ENCODE measurements around the gene ANAPC4. TPM values are rescaled to one million over a fixed set of nuclear protein-coding genes. Genes with fewer than 3 reads are reported as not detected.

Gene ANAPC4
- total and polyA plus RNA-seq, 2 donors (not counting 3 experiments of a cell fraction or from before 2014, with no cell fraction given), result 7.6 to 32.1 TPM

DNA sequence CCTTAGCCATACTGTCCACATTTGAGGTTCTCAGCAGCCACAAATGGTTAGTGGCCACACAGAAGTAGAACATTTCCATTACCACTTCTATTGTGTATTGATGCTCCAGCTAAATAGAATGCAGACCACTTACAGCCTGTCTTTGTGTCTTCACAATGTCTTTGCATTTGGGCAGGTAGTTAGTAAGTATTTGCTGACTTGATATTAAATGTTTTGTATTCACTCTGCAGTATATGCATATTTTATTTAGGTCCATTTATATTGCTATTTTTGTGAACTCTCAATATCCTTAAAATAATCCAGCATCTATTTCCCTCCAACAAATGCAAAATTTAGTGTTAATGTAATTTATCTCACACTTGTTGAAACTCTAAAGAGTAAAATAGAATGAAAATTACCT lies 26.6 kb downstream of the ANAPC4 start:
- TF ChIP-seq MYC (IDR thresholded peaks at IDR 0.05; ENCODE audit: low read depth, low read length) (no peak), POLR2AphosphoS5 (IDR thresholded peaks at IDR 0.05; ENCODE audit: insufficient read depth, low read depth, low read length) (no peak), JUN (IDR thresholded peaks at IDR 0.05; ENCODE audit: borderline replicate concordance, insufficient read depth, insufficient read length, low read depth) (no peak), FOS (IDR thresholded peaks at IDR 0.05; ENCODE audit: borderline replicate concordance, insufficient read depth, low read length) (no peak), GATA2 (IDR thresholded peaks at IDR 0.05; ENCODE audit: insufficient read depth, insufficient read length, low read depth, low read length) (no peak), POLR2A (IDR thresholded peaks at IDR 0.05; ENCODE audit: low read depth, low read length) (no peak), EZH2 (IDR thresholded peaks at IDR 0.05; ENCODE audit: borderline replicate concordance, low read depth, low read length, severe bottlenecking) (no peak)
- TF ChIP-seq, protein P1, sequence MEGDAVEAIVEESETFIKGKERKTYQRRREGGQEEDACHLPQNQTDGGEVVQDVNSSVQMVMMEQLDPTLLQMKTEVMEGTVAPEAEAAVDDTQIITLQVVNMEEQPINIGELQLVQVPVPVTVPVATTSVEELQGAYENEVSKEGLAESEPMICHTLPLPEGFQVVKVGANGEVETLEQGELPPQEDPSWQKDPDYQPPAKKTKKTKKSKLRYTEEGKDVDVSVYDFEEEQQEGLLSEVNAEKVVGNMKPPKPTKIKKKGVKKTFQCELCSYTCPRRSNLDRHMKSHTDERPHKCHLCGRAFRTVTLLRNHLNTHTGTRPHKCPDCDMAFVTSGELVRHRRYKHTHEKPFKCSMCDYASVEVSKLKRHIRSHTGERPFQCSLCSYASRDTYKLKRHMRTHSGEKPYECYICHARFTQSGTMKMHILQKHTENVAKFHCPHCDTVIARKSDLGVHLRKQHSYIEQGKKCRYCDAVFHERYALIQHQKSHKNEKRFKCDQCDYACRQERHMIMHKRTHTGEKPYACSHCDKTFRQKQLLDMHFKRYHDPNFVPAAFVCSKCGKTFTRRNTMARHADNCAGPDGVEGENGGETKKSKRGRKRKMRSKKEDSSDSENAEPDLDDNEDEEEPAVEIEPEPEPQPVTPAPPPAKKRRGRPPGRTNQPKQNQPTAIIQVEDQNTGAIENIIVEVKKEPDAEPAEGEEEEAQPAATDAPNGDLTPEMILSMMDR (IDR thresholded peaks at IDR 0.05; ENCODE audit: extremely low read depth in 1 of 2, insufficient read depth in 1 of 2, low read depth in 1 of 2, low read length in 2 of 2), result no peak
- TF ChIP-seq, protein P2, sequence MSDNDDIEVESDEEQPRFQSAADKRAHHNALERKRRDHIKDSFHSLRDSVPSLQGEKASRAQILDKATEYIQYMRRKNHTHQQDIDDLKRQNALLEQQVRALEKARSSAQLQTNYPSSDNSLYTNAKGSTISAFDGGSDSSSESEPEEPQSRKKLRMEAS (IDR thresholded peaks at IDR 0.05; ENCODE audit: insufficient read depth, insufficient read length), result no peak
- Histone ChIP-seq H3K27me3 (ENCODE audit: control insufficient read depth in 2 of 2, insufficient read depth in 2 of 2, low read length in 2 of 2) (no peaks in the 10 kb centered on the region), H3K27ac (ENCODE audit: insufficient read depth, low read depth, low read length) (no peak overlapping the region), H3K4me1 (ENCODE audit: control insufficient read depth, extremely low read depth, insufficient read depth, low read length) (no peaks in the 10 kb centered on the region), H3K9me3 (replicated peaks; ENCODE audit: control insufficient read depth, insufficient read depth, low read length) (no peaks in the 10 kb centered on the region), H3K4me3 (replicated peaks in 1 of 3; ENCODE audit: insufficient read depth in 1 of 3, low read depth in 1 of 3, low read length in 3 of 3) (no peak overlapping the region), H3K4me2 (ENCODE audit: insufficient read depth, low read length) (no peak overlapping the region), H3K79me2 (ENCODE audit: control insufficient read depth, insufficient read depth, low read length) (no peaks in the 10 kb centered on the region), H4K20me1 (replicated peaks; ENCODE audit: control insufficient read depth, extremely low read depth, insufficient read depth, low read length) (no peaks in the 10 kb centered on the region), H3K9me1 (replicated peaks; ENCODE audit: control insufficient read depth, extremely low read depth, insufficient read depth, low read length) (no peaks in the 10 kb centered on the region), H3K9ac (replicated peaks; ENCODE audit: extremely low read depth, insufficient read depth, low read length) (no peak overlapping the region), H2AFZ (ENCODE audit: low read depth, low read length) (no peak overlapping the region), H3K36me3 (ENCODE audit: control insufficient read depth in 2 of 2, extremely low read depth in 1 of 2, insufficient read depth in 2 of 2, low read length in 2 of 2) (peaks cover 14 to 20% of the 10 kb centered on the region in 2 experiments)
- FAIRE-seq (no peak), DNase-seq (ENCODE audit: low read depth, low spot score) (no peak)
- dilution Hi-C loops (cut with MboI; ENCODE audit: extremely low pct_ligation_motif_present, low sequenced_read_pairs) (no loop called here), intact Hi-C loops (cut with micrococcal nuclease) (no loop called here)
- no TSS peak for BruUV-seq (replicated peaks)
- CTCF ChIA-PET, result no interaction called here
- POLR2A ChIA-PET, result no interaction called here

Data from endothelial cell of umbilical vein (primary cell).